Activated naive CD4-positive, alpha-beta T cell treated with anti-CD3 and anti-CD28 coated beads, Interleukin-2, amount 10 ng/mL, durations not matched to agents 7 days and 5 days (primary cell): ENCODE measurements around the gene MUSK.
"Not testable (repeated sequence)": the region's sequence is repeated elsewhere in the genome, so short reads cannot be mapped to it uniquely, and the experiment has no call there.

ENCODE experiments used
- CTCF ChIA-PET: fragments of 350-600 bp; sonication (Branson Sonifier 250); formaldehyde crosslinking; loops from one replicate; lab custom pipeline; 2021; ENCODE audit warnings: antibody characterized with exemption; lab: Charles Lee
- DNase-seq: peaks from one replicate; pipeline ENCODE4 v3.0.0-alpha.2; 2020
- H3K27ac Mint-ChIP-seq: one replicate; pipeline ENCODE4 v1.8.0; 2021; ENCODE audit warnings: mild to moderate bottlenecking, moderate library complexity, mixed read lengths
- H3K27me3 Mint-ChIP-seq: one replicate; pipeline ENCODE4 v1.8.0; 2021; ENCODE audit warnings: mild to moderate bottlenecking, mixed read lengths
- H3K36me3 Mint-ChIP-seq: one replicate; pipeline ENCODE4 v1.8.0; 2021; ENCODE audit warnings: mixed read lengths
- H3K4me1 Mint-ChIP-seq: one replicate; pipeline ENCODE4 v1.8.0; 2021; ENCODE audit warnings: mixed read lengths
- H3K4me3 Mint-ChIP-seq: one replicate; pipeline ENCODE4 v1.8.0; 2021; ENCODE audit warnings: mild to moderate bottlenecking, moderate library complexity, mixed read lengths
- H3K9me3 Mint-ChIP-seq: one replicate; pipeline ENCODE4 v1.8.0; 2021; ENCODE audit warnings: mixed read lengths

The MUSK gene

DNA sequence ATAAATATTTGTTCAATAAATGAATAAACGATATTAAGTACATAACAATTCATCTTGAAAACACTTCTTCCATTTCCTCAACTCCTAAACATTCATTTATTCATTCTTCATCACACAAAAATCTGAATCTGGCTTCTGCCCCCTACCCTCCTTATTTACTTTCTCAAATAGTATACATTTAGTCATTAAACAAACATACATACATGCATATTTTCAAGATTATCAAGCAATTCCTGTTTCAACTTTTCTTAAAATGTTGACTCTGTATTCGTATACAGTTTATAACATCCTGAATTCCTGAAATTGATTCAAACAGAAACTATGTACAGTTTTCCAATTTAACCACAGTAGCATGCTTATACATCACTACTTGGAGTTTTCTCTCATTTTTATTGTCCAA, 129.0 kb downstream of the MUSK start:
- H3K4me1 Mint-ChIP-seq = no peaks in the 10 kb centered on the region
- no peaks in the 10 kb centered on the region for H3K27me3 Mint-ChIP-seq
- no peak overlapping the region for H3K27ac Mint-ChIP-seq
- H3K9me3 Mint-ChIP-seq = peaks cover 3% of the 10 kb centered on the region
- CTCF ChIA-PET = no interaction called here
- no peak overlapping the region for H3K4me3 Mint-ChIP-seq
- DNase-seq = no peak
- no peaks in the 10 kb centered on the region for H3K36me3 Mint-ChIP-seq

GRCh38 chr9:110799396-110799795, 130.8 kb downstream of the MUSK start:
- no peaks in the 10 kb centered on the region for H3K36me3 Mint-ChIP-seq
- no peak overlapping the region for H3K27ac Mint-ChIP-seq
- H3K4me3 Mint-ChIP-seq = no peak overlapping the region
- peaks cover 3% of the 10 kb centered on the region for H3K9me3 Mint-ChIP-seq
- H3K27me3 Mint-ChIP-seq = no peaks in the 10 kb centered on the region
- DNase-seq = no peak
- CTCF ChIA-PET = no interaction called here
- H3K4me1 Mint-ChIP-seq = no peaks in the 10 kb centered on the region

GRCh38 chr9:110801426-110801825, 132.8 kb downstream of the MUSK start:
- H3K4me1 Mint-ChIP-seq = no peaks in the 10 kb centered on the region
- H3K4me3 Mint-ChIP-seq = no peak overlapping the region
- DNase-seq = no peak
- CTCF ChIA-PET = no interaction called here
- no peak overlapping the region for H3K27ac Mint-ChIP-seq
- no peaks in the 10 kb centered on the region for H3K27me3 Mint-ChIP-seq
- no peaks in the 10 kb centered on the region for H3K36me3 Mint-ChIP-seq
- H3K9me3 Mint-ChIP-seq = peaks cover 3% of the 10 kb centered on the region

GRCh38 chr9:110802416-110803035, 133.9 kb downstream of the MUSK start:
- H3K36me3 Mint-ChIP-seq = no peaks in the 10 kb centered on the region
- no peak overlapping the region for H3K4me3 Mint-ChIP-seq
- H3K9me3 Mint-ChIP-seq = peaks cover 3% of the 10 kb centered on the region
- CTCF ChIA-PET = no interaction called here
- H3K27me3 Mint-ChIP-seq = no peaks in the 10 kb centered on the region
- no peaks in the 10 kb centered on the region for H3K4me1 Mint-ChIP-seq
- no peak overlapping the region for H3K27ac Mint-ChIP-seq
- no peak for DNase-seq

- no peaks in the 10 kb centered on the region for H3K9me3 Mint-ChIP-seq
- CTCF ChIA-PET = no interaction called here
- DNase-seq = no peak
- no peak overlapping the region for H3K4me3 Mint-ChIP-seq
- H3K27me3 Mint-ChIP-seq = no peaks in the 10 kb centered on the region
- no peak overlapping the region for H3K27ac Mint-ChIP-seq
- H3K4me1 Mint-ChIP-seq = no peaks in the 10 kb centered on the region
- no peaks in the 10 kb centered on the region for H3K36me3 Mint-ChIP-seq
Observed at GRCh38 chr9:110807956-110808598, 139.5 kb downstream of the MUSK start.

DNA sequence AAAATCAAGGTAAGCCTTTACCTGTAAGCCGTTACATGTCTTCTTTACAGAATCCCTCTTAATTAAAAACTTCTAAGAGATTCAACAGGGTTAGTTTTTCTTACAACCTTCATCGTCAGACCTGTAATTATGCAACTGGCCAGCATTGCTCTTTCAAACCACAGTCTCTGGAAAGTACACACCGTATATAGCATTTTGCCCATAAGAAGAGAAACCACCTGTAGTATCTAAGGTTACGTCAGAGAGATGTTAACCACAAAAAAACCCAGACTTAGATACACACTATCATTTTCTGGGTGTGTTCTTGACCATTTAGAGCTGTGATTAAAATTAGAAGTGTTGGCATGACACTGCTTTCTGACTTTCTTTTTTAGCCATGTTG, 140.0 kb downstream of the MUSK start:
- Mint-ChIP-seq H3K4me1 (no peaks in the 10 kb centered on the region), H3K4me3 (no peak overlapping the region), H3K27me3 (no peaks in the 10 kb centered on the region), H3K36me3 (no peaks in the 10 kb centered on the region), H3K27ac (no peak overlapping the region), H3K9me3 (no peaks in the 10 kb centered on the region)
- CTCF ChIA-PET = no interaction called here
- no peak for DNase-seq

DNA sequence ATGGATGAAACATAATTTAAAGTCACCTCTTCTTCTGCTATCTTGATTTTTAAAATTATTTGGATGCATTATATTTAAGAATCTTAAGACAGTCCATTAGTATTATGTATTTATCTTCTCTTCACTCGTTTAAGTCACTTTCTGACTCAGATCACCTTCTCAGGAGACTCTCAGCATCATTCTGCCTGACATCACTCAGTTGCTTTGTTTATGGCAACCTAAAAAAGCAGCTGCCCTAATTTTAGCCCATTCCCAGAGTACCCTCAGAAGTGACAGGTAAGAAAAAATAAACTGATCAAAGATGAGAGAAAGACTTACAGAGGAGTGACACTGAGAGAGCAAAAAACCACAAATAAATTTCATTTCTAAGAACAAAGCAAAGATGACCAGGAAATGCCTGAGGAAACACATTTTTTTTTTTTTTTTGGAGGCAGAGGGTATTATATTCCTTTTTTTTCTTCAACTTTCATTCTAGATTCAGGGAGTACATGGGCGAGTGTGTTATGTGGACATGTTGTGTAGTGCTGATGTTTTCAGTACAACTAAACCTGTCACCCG, 140.5 kb downstream of the MUSK start:
- Mint-ChIP-seq H3K27me3 (no peaks in the 10 kb centered on the region), H3K27ac (no peak overlapping the region), H3K4me3 (no peak overlapping the region), H3K36me3 (no peaks in the 10 kb centered on the region), H3K9me3 (no peaks in the 10 kb centered on the region), H3K4me1 (no peaks in the 10 kb centered on the region)
- CTCF ChIA-PET = no interaction called here
- DNase-seq = no peak

DNA sequence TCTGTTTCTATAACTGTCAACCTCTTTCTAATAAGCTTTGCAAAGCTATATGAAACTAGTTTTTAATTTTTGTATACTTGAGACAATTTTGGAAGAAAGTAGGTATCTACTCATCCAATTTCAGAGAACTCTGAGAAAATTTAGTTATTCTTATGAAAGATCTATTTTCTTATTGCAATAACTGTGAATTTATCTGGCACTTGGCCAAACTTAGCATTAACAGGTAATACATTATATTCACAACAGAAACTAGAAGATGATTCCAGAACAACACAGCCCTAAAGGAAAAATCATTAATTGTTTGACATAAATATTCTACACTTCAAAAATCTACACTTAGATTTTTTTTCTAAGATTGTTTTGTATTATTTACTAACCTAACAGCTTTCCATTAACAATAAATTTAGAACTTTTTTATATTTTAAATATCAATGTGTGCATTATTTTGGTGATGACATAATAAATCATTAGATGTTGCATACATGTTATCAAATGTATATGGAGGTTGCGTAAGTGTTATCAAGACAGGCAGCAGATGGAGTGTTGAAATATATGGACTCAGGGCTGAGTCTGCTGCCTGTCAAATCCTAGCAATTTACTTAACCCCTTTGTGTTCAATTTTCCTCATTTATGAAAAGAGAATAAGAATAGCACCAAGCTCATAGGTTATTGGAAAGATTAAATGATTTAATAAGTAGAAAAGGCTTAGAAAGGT, 141.8 kb downstream of the MUSK start:
- Mint-ChIP-seq H3K4me3 (no peak overlapping the region), H3K9me3 (no peaks in the 10 kb centered on the region), H3K4me1 (no peaks in the 10 kb centered on the region), H3K27ac (no peak overlapping the region), H3K36me3 (no peaks in the 10 kb centered on the region), H3K27me3 (no peaks in the 10 kb centered on the region)
- CTCF ChIA-PET = no interaction called here
- DNase-seq = no peak

GRCh38 chr9:110812886-110813285, 144.3 kb downstream of the MUSK start:
- Mint-ChIP-seq H3K27ac (no peak overlapping the region), H3K4me3 (no peak overlapping the region), H3K36me3 (no peaks in the 10 kb centered on the region), H3K27me3 (no peaks in the 10 kb centered on the region), H3K9me3 (no peaks in the 10 kb centered on the region), H3K4me1 (no peaks in the 10 kb centered on the region)
- DNase-seq = no peak
- CTCF ChIA-PET = no interaction called here

- Mint-ChIP-seq H3K27ac (no peak overlapping the region), H3K9me3 (no peaks in the 10 kb centered on the region), H3K4me1 (no peaks in the 10 kb centered on the region), H3K27me3 (no peaks in the 10 kb centered on the region), H3K36me3 (no peaks in the 10 kb centered on the region), H3K4me3 (no peak overlapping the region)
- DNase-seq = no peak
- CTCF ChIA-PET = no interaction called here
Observed at GRCh38 chr9:110814159-110814558, 145.6 kb downstream of the MUSK start.

DNA sequence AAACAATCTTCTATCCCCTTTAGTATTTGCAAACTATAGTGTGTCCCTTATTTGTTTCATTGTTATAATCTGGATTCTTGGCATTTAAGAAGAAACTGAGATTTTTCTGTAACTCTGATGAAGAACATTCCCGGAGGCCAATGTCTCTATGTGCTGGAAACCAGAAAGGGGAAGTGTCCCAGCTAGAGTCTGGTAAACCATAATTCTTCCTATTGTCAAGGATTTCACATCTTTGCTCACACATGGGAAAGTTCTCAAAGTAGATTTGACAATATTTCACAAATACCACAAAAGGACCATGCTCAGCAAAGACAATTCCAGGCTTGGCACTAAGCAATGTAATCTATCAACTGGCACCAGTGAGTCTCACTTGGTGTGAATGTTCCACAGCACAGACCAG, 146.8 kb downstream of the MUSK start:
- no peak for DNase-seq
- no peaks in the 10 kb centered on the region for H3K36me3 Mint-ChIP-seq
- no peaks in the 10 kb centered on the region for H3K9me3 Mint-ChIP-seq
- CTCF ChIA-PET = no interaction called here
- H3K27ac Mint-ChIP-seq = no peak overlapping the region
- H3K4me1 Mint-ChIP-seq = no peaks in the 10 kb centered on the region
- H3K4me3 Mint-ChIP-seq = no peak overlapping the region
- no peaks in the 10 kb centered on the region for H3K27me3 Mint-ChIP-seq

DNA sequence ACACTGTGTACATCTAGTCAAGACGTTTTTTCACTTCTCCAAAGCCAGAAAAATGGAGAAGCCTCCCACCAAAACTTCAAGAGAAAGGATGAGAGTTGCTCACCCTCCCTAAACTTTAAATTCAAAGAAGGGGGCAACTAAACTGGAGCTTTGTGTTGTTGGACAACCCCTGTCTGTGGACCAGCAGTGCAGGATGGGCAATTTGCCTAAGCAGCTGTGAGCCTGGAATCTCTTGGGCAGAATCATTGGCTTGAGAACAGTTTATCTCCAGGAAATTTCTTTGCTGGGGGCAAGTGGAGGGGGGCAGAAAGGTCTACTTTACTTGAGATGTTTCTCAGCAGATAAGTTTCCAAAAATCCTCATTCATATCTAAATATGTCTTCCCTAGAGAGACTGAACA, 151.8 kb downstream of the MUSK start:
- Mint-ChIP-seq H3K4me1 (no peaks in the 10 kb centered on the region), H3K27ac (no peak overlapping the region), H3K4me3 (no peak overlapping the region), H3K27me3 (no peaks in the 10 kb centered on the region), H3K9me3 (peaks cover 2% of the 10 kb centered on the region), H3K36me3 (no peaks in the 10 kb centered on the region)
- no peak for DNase-seq
- CTCF ChIA-PET = no interaction called here

DNA sequence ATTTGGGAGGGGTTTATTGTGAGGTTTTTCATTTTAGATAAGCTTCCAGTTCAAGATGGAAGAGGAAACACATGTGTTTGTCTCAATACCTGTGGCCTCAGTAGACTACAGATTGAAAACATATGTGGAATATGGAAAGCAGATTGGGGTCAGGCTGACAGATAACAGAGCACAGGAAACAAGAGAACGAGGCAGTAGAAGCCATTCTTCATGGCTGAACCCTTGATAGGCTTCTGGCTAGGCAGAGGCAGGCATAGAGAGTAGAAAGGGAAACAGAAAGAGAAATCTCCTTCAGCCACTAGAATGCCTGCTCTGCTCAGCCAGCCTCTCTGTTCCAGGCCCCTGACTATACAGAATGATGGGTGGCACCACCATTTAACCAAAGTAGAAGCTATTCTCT, 152.5 kb downstream of the MUSK start:
- Mint-ChIP-seq H3K36me3 (no peaks in the 10 kb centered on the region), H3K27ac (no peak overlapping the region), H3K9me3 (peaks cover 2% of the 10 kb centered on the region), H3K27me3 (no peaks in the 10 kb centered on the region), H3K4me3 (no peak overlapping the region), H3K4me1 (no peaks in the 10 kb centered on the region)
- CTCF ChIA-PET = no interaction called here
- no peak for DNase-seq

GRCh38 chr9:110825129-110825528, 156.5 kb downstream of the MUSK start:
- H3K27ac Mint-ChIP-seq, DNase-seq, H3K27me3 Mint-ChIP-seq, H3K36me3 Mint-ChIP-seq, CTCF ChIA-PET, H3K9me3 Mint-ChIP-seq, H3K4me3 Mint-ChIP-seq, H3K4me1 Mint-ChIP-seq: not testable (repeated sequence)

GRCh38 chr9:110825950-110826349, 157.4 kb downstream of the MUSK start:
- no peak for DNase-seq
- Mint-ChIP-seq H3K4me3 (no peak overlapping the region), H3K27me3 (no peaks in the 10 kb centered on the region), H3K9me3 (peaks cover 2% of the 10 kb centered on the region), H3K4me1 (no peaks in the 10 kb centered on the region), H3K36me3 (no peaks in the 10 kb centered on the region), H3K27ac (no peak overlapping the region)
- CTCF ChIA-PET = no interaction called here
